HG03469 (cell line): Measurements from ENCODE around the gene CD207.

Experiments
- ATAC-seq: cut with Tn5 transposase; IDR thresholded peaks from one replicate; pipeline ENCODE4 v1.9.1; 2021; ENCODE audit warnings: mild to moderate bottlenecking, moderate library complexity, moderate number of reproducible peaks; ENCODE audit not compliant: unreplicated experiment

The CD207 gene

DNA sequence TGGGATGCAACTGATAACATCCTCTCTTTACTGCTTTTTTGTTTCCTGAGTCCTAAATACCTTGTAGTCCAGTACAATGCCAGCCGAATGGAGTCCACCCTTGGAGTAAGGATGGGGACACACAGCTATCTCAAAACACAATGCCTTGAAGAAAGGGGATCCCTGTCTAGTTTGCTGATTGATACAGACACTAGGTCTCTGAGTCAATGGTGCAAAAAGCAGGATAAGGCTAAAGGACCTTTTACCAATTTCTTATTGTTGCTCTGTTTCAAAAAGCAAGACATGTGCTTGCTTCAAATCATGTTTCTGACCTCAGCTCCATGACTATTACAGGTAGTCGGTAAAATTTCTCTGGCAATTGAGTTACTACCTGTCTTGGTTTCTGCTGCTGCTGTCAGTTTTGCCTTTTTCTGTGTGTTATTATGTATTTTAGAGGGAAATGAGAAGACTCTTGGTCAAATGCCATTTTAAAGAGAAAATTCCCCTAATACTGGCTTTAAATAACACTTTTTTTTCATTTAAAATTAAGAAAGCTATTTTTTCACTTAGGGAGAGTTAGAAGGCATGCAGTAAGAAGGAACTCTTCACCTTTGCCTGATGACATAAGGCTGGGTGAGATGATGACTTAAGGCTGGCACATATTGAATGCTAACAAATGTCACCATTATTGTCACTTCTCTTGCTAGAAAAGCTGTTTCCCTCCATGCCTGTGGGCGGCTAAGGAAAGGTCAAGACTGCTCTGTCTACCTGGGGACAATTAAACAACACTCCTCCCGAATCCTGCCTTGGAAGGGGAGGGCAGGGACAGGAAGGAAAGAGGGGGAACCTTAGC, 40.2 kb downstream of the CD207 start:
- ATAC-seq = no peak

DNA sequence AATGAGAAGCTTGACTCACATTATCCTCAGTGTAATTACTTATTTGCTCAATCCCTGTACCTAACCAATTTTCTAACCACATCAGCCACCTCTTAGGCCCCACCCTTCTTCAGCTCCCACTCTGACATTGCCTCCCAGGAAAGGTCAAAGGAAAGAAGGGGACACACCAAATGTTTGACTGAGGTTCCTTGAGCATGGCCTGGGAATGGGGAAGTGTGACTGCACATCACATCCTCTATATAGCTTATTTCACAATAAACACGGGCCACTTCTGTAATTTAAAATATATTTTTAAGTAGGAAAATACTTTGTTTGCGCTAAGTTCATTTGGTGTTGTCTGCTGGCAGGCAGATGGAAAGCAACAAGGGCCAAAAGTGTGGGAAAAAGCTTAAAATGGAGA, 42.2 kb downstream of the CD207 start:
- no peak for ATAC-seq

DNA sequence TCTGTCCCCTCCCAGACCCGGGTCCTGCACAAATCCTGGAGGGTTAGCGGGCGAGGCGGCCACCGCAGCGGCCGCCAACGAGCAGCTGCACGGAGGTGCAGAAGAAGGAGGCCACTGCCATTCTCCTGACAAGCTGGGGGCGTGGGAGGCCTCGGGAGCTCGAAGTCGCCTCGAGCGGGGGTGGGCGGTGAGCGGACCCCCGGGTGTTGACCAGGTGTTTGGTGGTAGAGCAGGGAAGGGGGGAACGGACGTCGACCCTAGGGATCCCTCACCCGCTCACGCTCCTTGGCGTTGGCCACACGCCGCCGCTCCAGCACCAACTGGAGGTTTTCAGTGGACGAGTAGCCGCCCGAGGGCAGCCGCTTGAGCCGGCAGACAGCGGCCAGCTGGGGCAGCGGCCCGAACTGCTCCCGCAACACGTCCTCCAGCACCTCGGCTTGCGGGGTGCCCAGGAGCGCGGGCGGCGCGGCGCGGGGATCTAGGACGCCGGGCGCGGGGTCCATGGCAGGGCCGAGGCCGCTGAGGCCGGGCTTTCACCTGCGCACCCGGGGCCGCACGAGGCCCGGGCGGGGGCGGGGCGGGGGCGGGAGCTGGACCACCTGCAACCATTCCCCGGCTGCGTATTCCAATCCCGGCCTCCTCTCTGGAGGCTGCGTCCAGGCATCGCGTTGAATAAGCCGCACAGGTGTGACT, 45.3 kb downstream of the CD207 start, which contains the start of gene FIGLA:
Gene FIGLA, minus strand, starts transcription at position 508 of the 693 bp plus-strand sequence. Its CDS starts 5 bp downstream, at position 503.
- no peak for ATAC-seq

DNA sequence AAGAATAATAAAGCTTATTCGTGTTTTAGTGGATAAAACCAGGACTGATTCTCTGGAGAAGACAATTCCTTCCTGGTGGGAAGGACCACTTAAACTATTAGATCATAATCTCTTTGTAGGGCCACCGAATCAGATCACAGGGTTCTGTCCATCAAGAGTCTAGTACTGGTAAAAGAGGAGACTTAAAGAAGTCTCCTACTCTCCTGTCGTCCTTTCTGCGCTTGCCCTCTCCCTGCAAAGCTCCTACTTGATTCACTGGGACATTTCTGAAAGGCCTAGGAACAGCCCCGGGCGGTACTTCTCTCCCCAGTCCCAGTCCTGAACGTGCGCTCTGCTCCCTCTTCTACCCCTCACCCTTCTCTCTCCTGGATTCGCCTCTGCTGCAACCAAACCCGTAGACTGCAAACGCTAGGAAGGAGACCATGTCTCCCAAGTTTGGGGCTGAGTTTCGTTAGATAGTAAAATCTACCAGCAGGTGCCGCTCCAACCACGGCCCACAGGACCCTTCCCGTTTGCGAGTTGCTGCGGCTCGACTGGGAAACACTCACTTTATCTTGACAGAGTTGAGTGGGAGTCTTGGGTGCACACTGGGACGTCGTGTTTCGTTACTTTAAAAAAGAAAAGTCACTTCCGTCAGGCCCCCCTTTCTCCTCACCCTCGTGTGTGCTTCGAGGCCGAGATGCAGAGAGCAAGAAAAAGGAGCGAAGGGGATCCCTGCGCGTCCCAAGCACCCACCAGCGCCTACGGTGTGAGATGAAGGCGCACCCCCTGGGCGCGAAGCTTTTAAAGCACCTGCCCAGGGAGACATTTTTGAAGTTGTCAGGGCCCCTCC, 46.1 kb downstream of the CD207 start:
- ATAC-seq = no peak

DNA sequence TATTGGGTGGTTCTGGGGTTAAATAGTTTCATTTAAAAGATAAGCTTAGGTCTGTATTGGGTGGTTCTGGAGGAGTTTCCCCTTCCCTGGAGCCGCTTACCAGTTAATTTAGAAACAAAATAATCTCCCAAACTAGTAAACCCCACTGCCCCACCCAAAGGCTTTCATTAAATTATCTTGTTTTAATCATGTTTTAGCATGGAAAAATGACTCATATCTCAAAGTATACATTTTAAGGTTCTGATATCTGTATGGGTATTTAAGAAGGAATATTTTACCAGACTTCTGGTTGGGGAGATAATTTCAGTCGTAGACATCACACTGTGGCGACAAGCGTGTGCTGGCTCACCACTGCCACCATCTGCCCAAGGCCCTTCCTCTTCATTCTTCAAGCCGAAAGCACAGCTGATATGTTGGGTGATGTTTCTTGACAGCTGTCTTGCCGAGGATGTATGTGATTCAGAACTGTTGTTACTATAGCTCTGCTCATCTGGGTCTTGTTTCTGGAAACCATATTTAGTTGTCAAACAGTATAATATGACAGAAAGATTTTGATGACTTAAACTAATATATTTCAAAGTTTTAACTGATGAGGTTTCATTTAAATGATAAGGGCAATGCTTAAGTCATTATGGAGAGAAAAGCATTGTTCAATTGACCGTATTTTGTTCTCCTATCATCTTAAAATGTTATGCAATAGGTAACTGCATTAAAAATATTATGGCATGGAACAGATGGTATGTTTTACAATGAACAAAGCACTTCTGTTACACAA, 50.3 kb downstream of the CD207 start:
- ATAC-seq = no peak

DNA sequence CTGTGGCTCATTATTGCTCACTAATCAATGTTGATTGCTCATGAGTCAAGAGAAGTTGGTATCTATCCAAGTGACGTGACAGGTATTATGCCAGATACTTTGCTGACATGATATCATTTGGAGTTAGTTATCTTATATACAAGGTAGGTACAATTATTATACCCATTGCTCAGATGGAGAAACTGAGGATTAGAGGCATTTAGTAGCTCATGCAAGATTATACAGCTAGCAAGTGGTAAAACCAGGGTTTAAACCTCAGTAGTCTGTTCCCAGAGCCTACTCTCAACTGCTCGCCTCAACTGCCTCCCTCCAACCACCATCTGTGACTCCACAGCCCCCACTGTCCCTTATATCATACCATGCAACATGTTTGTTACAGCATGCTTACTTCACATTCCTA, 51.3 kb downstream of the CD207 start:
- ATAC-seq = no peak
